Endothelial cell of umbilical vein (primary cell): ENCODE data around the gene SLC5A10. TPM values are rescaled to one million over a fixed set of nuclear protein-coding genes. Genes with fewer than 3 reads are reported as not detected.
A peak's percentile ranks its signal among the peaks of the same experiment; 100 is the strongest.
"Not testable (repeated sequence)": the region's sequence is repeated elsewhere in the genome, so short reads cannot be mapped to it uniquely, and the experiment has no call there.

Experiments used
- BruUV-seq: library from RNA; stranded (reverse); fragments of 400-500 nt; replicated peaks from 2 replicates; lab custom pipeline; 2021; lab: Mats Ljungman, UMichigan
- CTCF ChIA-PET: fragments of 300-600, 350-600 bp; sonication (Branson Sonifier 250); formaldehyde crosslinking; loops from one replicate; lab custom pipeline; 2021; ENCODE audit warnings: antibody characterized with exemption, inconsistent platforms; lab: Charles Lee
- POLR2A ChIA-PET: fragments of 300-600, 350-600 bp; sonication (Branson Sonifier 250); formaldehyde crosslinking; loops from one replicate; lab custom pipeline; 2021; ENCODE audit warnings: antibody characterized with exemption, inconsistent platforms; lab: Charles Lee
- DNase-seq: peaks from one replicate; pipeline ENCODE4 v3.0.0-alpha.2; 2011; ENCODE audit warnings: low read depth, low spot score
- FAIRE-seq: peaks from 2 replicates; lab custom pipeline; 2011; peaks lifted over from hg19 to GRCh38; lab: Jason Lieb, UNC
- H2AFZ ChIP-seq: 2 replicates; pipeline ENCODE4 v1.6.0; 2012; ENCODE audit warnings: low read depth, low read length, control low read depth, inconsistent platforms
- H3K27ac ChIP-seq: 2 replicates; pipeline ENCODE4 v1.5.1; 2011; ENCODE audit warnings: low read depth, mild to moderate bottlenecking, control low read depth, low read length, moderate library complexity; ENCODE audit not compliant: insufficient read depth
- H3K27me3 ChIP-seq, 2 experiments: 2 replicates each; pipeline versions ENCODE4 v1.6.0 to v1.6.1; 2011; ENCODE audit warnings: low read length in 2 of 2, mixed read lengths in 1 of 2; ENCODE audit not compliant: control insufficient read depth in 2 of 2, insufficient read depth in 2 of 2
- H3K36me3 ChIP-seq, 2 experiments: 2 replicates in 1 of 2; 3 replicates in 1 of 2; pipeline ENCODE4 v1.5.1; 2011; ENCODE audit warnings: low read length in 2 of 2, mild to moderate bottlenecking in 1 of 2, moderate library complexity in 1 of 2; ENCODE audit not compliant: control insufficient read depth in 2 of 2, insufficient read depth in 2 of 2; ENCODE audit errors: extremely low read depth in 1 of 2
- H3K4me1 ChIP-seq: 3 replicates; pipeline ENCODE4 v1.5.1; 2011; ENCODE audit warnings: mild to moderate bottlenecking, low read length; ENCODE audit not compliant: control insufficient read depth, insufficient read depth; ENCODE audit errors: extremely low read depth
- H3K4me2 ChIP-seq: 2 replicates; pipeline ENCODE4 v1.6.1; 2011; ENCODE audit warnings: low read length, control low read depth, mixed read lengths; ENCODE audit not compliant: insufficient read depth
- H3K4me3 ChIP-seq, 3 experiments: fragments of 200-600 bp in 1 of 3; sonication (generic), shearing (Covaris generic) in 1 of 3; replicated peaks in 1 of 3; 2 replicates each; pipeline ENCODE4 v1.5.1; 2011 to 2016; ENCODE audit warnings: control low read depth in 3 of 3, low read length in 3 of 3, mild to moderate bottlenecking in 2 of 3, inconsistent platforms in 1 of 3, low read depth in 1 of 3, moderate library complexity in 1 of 3; ENCODE audit not compliant: insufficient read depth in 1 of 3
- H3K79me2 ChIP-seq: 2 replicates; pipeline ENCODE4 v1.6.0; 2012; ENCODE audit warnings: low read length, inconsistent platforms; ENCODE audit not compliant: control insufficient read depth, insufficient read depth
- H3K9ac ChIP-seq: replicated peaks from 2 replicates; pipeline ENCODE3; 2011; ENCODE audit warnings: low read length, control low read depth; ENCODE audit not compliant: insufficient read depth; ENCODE audit errors: extremely low read depth
- H3K9me1 ChIP-seq: replicated peaks from 3 replicates; pipeline ENCODE4 v1.6.0; 2011; ENCODE audit warnings: mild to moderate bottlenecking, low read length; ENCODE audit not compliant: control insufficient read depth, insufficient read depth; ENCODE audit errors: extremely low read depth
- H3K9me3 ChIP-seq: replicated peaks from 2 replicates; pipeline ENCODE4 v1.5.1; 2012; ENCODE audit warnings: low read length, inconsistent platforms; ENCODE audit not compliant: control insufficient read depth, insufficient read depth
- H4K20me1 ChIP-seq: replicated peaks from 2 replicates; pipeline ENCODE3; 2011; ENCODE audit warnings: mild to moderate bottlenecking, low read length; ENCODE audit not compliant: control insufficient read depth, insufficient read depth; ENCODE audit errors: extremely low read depth
- dilution Hi-C: fragments of 300-500 bp; cut with MboI; formaldehyde crosslinking; loops from one replicate; pipeline ENCODE4 v1.15.0; 2019; ENCODE audit warnings: low sequenced_read_pairs; ENCODE audit not compliant: extremely low pct_ligation_motif_present
- intact Hi-C: fragments of 100-400 bp; cut with micrococcal nuclease; formaldehyde crosslinking; loops from one replicate; pipeline ENCODE4 v1.10.0; 2022
- polyA plus RNA-seq, 4 experiments: library from polyadenylated mRNA; depleted of rRNA in 3 of 4; stranded (reverse) in 3 of 4; unstranded in 1 of 4; fragments of >200 nt; gene quantifications; 2 replicates each; pipeline versions ENCODE4 v1.2.1 to v1.2.3, GENCODE V29; 2011 to 2012; ENCODE audit warnings: missing spikeins in 1 of 4
- total RNA-seq: library from RNA; stranded (reverse); gene quantifications from 2 replicates; pipeline ENCODE4 v1.2.3, GENCODE V29; 2021
- TF ChIP-seq, protein P1 (sequence below), 2 donors: IDR thresholded peaks; 1 replicate in 1 of 2; 2 replicates in 1 of 2; pipeline ENCODE4 v1.5.1; 2011; ENCODE audit warnings: low read length in 2 of 2, mild to moderate bottlenecking in 2 of 2, moderate library complexity in 2 of 2, control low read depth in 1 of 2, inconsistent platforms in 1 of 2, low read depth in 1 of 2; ENCODE audit not compliant: insufficient read depth in 1 of 2; ENCODE audit errors: extremely low read depth in 1 of 2

The SLC5A10 gene
- total and polyA plus RNA-seq, 2 donors (not counting 3 experiments of a cell fraction or from before 2014, with no cell fraction given) = not detected

GRCh38 chr17:19031729-19032128 is 79.8 kb downstream of the SLC5A10 start:
- BruUV-seq, H3K9ac ChIP-seq, intact Hi-C loops, H3K79me2 ChIP-seq, H3K9me3 ChIP-seq, H3K4me3 ChIP-seq, DNase-seq, H3K36me3 ChIP-seq, dilution Hi-C loops, POLR2A ChIA-PET, CTCF ChIA-PET, FAIRE-seq, H3K27me3 ChIP-seq, H3K9me1 ChIP-seq, H3K4me2 ChIP-seq, H2AFZ ChIP-seq, H4K20me1 ChIP-seq, H3K4me1 ChIP-seq, H3K27ac ChIP-seq: not testable (repeated sequence)
- TF ChIP-seq, protein P1, sequence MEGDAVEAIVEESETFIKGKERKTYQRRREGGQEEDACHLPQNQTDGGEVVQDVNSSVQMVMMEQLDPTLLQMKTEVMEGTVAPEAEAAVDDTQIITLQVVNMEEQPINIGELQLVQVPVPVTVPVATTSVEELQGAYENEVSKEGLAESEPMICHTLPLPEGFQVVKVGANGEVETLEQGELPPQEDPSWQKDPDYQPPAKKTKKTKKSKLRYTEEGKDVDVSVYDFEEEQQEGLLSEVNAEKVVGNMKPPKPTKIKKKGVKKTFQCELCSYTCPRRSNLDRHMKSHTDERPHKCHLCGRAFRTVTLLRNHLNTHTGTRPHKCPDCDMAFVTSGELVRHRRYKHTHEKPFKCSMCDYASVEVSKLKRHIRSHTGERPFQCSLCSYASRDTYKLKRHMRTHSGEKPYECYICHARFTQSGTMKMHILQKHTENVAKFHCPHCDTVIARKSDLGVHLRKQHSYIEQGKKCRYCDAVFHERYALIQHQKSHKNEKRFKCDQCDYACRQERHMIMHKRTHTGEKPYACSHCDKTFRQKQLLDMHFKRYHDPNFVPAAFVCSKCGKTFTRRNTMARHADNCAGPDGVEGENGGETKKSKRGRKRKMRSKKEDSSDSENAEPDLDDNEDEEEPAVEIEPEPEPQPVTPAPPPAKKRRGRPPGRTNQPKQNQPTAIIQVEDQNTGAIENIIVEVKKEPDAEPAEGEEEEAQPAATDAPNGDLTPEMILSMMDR (IDR thresholded peaks at IDR 0.05; ENCODE audit: extremely low read depth in 1 of 2, insufficient read depth in 1 of 2, low read depth in 1 of 2, low read length in 2 of 2) = peak in 1 of 2 donors; percentile 27

DNA sequence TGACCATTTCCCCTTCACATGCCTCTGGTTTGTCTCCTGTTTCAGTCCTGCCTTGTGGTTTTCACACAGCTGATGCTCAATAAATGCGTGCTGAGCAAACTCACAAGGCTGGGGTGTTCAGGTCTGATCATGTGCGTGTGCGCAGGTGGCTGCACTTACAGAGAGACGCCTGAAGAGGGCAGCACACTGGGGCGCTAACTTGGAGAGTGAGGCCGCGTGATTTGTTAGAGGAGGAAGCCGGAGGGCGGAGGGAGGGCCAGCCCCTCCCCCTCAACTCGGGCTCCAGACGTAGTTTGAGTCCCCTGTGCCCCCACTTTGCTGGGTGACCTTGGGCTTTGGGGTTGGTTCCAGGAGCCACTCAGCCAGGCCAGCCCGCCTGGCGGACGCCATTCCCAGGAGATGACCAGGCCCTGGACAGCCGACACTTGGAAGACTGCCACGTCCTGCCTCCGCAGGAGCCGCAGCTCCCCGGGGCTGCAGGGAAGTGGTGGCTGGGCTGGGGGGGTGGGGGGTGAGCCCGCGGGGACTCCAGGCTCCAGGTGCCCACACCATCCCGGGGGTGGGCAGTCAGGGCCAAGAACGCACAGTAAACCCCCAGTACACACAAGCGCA is 80.5 kb downstream of the SLC5A10 start:
- H3K27ac ChIP-seq, dilution Hi-C loops, H3K27me3 ChIP-seq, H3K4me3 ChIP-seq, H3K4me1 ChIP-seq, DNase-seq, H3K79me2 ChIP-seq, CTCF ChIA-PET, H3K9me3 ChIP-seq, H3K4me2 ChIP-seq, H3K9me1 ChIP-seq, H4K20me1 ChIP-seq, BruUV-seq, H3K36me3 ChIP-seq, H3K9ac ChIP-seq, H2AFZ ChIP-seq, intact Hi-C loops, POLR2A ChIA-PET: not testable (repeated sequence)
- peak; percentile 97 for FAIRE-seq

GRCh38 chr17:19036186-19036585 is 84.2 kb downstream of the SLC5A10 start:
- H3K4me1 ChIP-seq, CTCF ChIA-PET, H3K27me3 ChIP-seq, dilution Hi-C loops, H3K9me1 ChIP-seq, H3K79me2 ChIP-seq, FAIRE-seq, H3K9me3 ChIP-seq, H4K20me1 ChIP-seq, H2AFZ ChIP-seq, H3K4me2 ChIP-seq, intact Hi-C loops, POLR2A ChIA-PET, DNase-seq, H3K36me3 ChIP-seq, BruUV-seq, H3K9ac ChIP-seq, H3K27ac ChIP-seq, H3K4me3 ChIP-seq: not testable (repeated sequence)
